Activated CD8-positive, alpha-beta memory T cell treated with anti-CD3 and anti-CD28 coated beads for 4 hours (primary cell): ENCODE results near the gene SART3.
A peak's percentile ranks its signal among the peaks of the same experiment; 100 is the strongest.
"Not testable (repeated sequence)": the region's sequence is repeated elsewhere in the genome, so short reads cannot be mapped to it uniquely, and the experiment has no call there.

Source experiments
- DNase-seq, 2 donors: peaks; one replicate each; pipeline ENCODE4 v3.0.0-alpha.2; 2020; ENCODE audit warnings: low read depth in 2 of 2

SART3 gene

DNA sequence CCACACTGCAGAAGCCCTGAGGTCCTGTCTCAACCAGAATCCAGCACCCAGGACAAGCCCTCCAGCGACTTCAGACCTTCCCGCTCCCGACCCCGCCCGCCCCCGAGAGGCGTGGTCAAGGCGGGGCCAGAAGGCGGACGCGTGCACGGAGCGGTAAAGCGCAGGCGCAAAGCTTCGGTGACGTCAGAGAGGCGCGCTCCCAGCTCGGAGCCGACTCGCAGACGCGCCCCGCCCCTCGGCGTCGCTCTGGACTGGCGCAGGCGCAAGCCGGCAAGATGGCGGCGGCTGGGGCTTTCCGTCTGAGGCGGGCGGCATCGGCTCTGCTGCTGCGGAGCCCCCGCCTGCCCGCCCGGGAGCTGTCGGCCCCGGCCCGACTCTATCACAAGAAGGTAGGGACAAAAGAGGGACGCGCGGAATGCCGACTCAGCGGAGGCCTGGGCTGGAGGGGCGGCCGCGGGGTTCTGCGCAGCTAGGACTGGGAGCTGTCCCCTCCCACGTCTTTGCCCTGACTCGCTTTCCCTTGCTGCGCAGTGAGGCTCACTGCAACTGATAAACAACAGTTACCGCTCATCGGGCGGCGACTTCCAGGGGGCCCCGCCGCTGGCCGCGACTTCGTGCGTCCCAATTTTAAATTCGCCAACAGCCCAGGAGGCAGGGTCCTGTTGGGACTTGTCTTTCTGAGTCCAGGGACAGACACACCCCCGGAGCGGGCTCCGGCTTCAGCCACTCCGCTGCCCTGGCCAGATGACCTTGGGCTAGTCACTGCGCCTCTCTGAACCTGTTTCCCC is 1.6 kb upstream of the SART3 start, which contains the start of gene ISCU:
Gene ISCU, plus strand, starts transcription at position 249 of the 788 bp plus-strand sequence. Its CDS starts 27 bp downstream, at position 276.
- DNase-seq: peak; percentile 97

- no peak for DNase-seq
Observed at GRCh38 chr12:108561852-108562347, 927 bp upstream of the SART3 start.

GRCh38 chr12:108560321-108560721 is 652 bp downstream of the SART3 start:
- no peak for DNase-seq

DNA sequence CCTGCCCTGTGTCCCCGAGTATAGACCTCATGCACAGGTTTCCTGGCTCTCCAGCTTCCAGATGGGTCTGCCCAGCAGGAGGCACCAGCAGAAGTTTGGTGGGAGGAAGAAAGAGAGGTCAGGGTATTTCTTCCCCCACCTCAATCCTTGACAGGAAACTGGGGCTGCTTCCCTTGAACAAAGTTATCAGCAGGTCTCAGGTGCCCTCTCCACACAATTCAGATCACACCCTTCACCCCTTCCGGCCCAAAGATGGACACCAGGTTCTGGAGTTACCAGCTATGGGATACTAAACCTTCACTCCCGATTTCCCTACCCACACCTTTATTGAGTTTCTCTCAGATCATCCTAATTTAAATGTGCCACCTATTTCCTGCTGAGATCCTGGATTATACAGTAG is 1.2 kb downstream of the SART3 start:
- DNase-seq: no peak

DNA sequence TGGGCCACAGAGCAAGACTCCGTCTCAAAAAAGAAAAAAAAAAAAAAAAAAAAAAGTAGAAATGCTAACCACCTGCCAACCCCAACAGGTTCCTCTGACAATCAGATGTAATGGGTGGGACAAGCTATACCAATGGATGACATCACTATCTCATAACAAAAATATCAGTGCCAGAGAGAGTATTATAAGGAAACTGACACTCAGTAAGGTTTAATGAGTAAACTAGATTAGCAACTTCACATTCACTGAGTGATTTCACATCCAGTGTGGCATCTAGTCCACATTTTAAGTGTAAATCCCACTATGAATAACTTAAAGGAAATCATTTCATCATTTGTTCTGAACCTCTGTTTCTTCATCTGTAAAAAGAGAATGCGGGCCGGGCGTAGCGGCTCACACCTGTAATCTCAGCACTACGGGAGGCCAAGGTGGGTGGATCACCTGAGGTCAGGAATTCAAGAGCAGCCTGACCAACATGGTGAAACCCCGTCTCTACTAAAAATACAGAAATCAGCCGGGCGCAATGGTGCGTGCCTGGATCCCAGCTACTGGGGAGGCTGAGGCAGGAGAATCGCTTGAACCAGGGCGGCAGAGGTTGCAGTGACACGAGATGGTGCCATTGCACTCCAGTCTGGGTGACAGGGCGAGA is 1.8 kb downstream of the SART3 start:
- DNase-seq: no peak

- DNase-seq: not testable (repeated sequence)
Observed at GRCh38 chr12:108555383-108555782, 5.6 kb downstream of the SART3 start.

DNA sequence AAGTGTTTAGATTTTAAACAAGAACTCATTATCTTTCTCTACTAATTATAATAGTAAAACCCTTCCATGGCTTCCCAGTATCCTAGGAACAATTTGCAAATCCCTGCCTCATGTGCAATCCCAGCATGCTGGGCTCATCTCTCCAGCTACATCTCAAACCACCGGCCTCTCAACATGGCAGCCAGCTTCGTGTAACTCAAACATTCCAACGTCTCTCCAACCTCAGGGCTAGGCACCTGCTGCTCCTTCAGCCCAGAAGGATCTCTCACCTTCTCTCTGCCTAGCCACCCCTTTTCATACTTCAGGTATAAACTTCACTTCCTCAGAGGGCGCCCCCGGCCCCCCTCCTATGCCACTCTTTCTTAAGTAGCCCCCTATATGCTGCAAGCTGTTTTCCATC is 7.2 kb downstream of the SART3 start:
- no peak for DNase-seq

DNA sequence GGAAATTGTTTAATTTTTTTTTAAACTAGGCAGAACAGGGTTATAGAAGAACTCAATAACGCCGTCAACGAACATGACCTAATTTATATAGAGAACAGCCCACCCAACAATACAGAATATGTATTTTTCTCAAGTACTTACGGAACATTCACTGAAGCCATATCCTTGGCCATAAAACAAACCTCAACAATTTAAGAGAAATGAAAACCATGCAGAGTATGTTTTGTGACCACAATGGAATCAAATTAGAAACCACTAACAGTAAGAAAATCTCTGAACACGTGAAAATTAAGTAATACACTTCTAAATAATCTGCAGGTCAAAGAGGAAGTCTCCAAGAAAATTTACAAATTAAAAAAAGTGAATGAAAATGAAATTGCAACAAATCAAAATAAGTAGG is 9.4 kb downstream of the SART3 start:
- DNase-seq: no peak

DNA sequence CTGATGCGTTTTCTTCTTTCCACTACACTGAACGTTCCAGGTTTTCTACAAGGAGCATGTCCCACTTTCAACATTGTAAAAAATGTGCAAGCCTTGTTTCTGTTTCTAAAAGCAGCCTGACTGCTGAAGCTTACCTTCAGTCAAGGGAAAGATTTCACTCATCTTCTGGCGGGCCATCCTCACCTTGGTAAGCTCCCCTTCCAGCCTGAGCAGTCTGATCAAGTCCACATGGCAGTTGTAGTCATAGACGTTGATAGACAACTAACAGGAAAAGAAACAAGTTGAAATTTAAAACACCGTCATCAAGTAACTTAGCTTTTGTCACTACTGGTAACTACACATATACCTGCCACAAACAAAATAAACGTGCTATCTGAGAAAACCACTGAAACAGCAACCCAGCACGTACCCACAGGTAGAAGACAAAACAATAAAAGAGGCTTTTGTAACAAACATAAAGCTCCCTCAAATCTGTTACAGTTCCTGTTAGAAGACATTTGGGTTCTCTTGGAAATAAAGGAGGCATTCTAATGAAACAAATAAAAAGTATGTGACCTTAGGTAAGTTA is 11.9 kb downstream of the SART3 start:
- no peak for DNase-seq

DNA sequence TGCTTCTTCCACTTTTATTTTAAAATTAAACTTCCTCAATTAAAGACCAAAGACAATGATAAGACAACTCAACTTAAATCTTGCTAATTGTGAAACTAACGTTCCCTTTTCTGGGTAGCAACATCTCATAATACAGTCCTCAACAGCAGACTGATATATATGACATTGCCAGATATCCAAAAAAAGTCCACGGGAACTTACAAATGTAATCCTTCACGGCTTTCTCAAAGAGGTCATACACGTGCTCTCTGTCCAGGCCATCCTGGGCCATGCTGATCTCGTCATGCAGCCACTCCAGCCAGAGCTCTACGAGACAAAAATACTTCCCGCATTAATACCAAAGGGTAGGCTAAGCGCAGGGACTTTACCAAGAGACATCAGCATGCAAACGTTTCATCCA is 13.3 kb downstream of the SART3 start:
- DNase-seq: no peak

GRCh38 chr12:108543652-108544051 is 17.3 kb downstream of the SART3 start:
- DNase-seq: no peak

DNA sequence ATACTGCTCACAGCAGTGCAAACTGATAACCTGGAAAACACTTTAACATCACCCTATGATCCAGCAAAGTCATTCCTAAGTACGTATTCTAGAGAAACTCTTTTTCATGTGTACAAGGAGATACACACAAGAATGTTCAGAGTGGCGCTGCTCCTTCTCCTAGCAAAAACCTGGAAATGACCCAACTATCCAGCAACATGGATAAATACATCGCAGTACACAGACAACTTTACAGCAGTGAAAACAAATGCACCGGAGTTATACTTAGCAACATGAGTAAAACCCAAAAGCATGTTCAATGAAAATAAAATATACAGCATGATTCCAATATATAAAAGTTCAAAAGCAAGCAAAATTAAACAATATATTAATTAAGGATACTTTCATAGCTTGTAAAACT is 18.7 kb downstream of the SART3 start:
- no peak for DNase-seq

DNA sequence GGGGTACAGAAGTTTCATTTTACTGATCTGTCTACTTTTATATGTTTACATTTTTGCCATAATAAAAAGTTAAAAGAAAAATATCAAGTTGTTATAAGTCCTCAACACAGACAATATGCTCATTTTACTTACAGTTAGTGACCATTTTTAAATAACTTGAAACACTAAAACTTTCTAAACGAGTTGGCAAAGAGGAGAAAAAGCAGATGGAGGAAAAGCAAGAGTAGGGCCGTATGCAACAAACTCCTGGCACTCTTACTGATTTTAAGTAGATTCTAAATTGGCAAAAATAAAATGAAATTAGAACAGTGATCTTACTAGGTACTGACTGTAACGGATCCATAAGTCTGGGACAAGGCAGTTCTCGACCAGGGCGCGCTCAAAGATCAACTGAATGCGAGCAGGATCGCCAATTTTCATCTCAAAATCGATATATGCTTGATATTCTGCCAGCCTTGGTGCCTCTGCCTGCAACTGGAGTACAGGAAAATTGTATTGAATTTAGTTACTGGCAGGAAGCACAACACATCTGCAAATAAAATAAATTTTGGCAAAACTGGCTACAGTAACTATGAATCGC is 22.3 kb downstream of the SART3 start:
- no peak for DNase-seq

GRCh38 chr12:108538146-108538545 is 22.8 kb downstream of the SART3 start:
- DNase-seq: no peak

DNA sequence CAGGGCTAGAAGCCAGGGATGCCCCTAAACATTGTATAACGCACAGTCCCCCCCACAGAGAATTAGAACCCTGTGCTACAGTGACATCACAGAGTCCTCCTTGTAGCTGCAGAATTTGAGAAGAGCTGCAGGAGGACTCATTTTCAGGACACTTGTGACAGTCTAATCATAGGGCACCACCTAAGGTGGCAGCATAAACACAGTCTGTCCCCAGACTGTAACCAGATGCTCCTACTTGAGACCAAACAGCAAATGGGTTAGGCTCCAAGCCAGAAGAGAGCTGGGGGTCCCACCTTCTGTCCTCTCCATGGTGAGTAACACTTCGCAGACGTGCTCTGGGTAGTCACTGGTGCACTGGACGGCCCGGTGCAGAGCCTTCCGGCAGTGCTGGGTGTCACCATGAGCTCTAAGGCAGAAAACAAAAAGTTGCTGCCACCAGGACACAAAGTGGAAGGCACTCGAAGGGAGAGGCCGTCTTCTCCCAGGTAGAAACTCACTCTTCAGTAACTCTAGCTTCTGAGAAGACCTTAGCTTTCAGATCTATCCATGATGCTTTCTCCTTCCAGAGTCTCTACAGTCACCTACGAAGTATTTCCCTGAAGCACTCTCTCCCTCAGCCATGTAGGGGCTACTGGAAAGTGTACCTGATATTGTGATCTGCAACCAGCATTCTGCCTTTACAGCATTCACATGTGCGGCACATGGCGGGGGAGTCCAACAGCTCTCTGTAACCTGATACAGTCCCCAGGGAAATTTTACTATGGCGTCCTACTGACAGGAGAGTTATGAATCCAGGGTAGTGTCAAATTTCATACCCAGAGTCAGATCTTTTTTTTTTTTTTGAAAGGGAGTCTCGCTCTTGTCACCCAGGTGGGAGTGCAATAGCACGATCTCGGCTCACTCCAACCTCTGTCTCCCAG is 28.8 kb downstream of the SART3 start:
- DNase-seq: no peak

DNA sequence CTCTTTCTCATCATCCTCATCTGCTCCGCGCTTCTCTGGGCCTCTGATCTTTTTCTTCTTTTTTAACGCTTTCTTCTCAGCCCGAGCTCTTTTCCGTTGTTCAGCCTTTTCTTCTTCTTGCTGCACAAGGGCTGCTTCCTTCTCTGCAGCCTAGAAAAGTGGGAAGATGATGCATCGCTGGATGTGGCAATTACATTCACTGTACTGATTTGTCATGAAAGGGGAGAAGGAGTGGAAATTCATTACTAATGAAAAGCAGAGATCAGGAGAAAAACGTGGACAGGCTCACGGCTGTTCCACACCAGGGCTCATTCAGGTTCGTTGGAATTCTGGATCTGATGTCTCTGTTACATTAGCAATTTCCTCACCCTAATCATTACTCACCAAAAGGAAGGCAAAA is 30.8 kb downstream of the SART3 start:
- DNase-seq: no peak

- no peak for DNase-seq
Observed at GRCh38 chr12:108527166-108527496, 33.8 kb downstream of the SART3 start.

DNA sequence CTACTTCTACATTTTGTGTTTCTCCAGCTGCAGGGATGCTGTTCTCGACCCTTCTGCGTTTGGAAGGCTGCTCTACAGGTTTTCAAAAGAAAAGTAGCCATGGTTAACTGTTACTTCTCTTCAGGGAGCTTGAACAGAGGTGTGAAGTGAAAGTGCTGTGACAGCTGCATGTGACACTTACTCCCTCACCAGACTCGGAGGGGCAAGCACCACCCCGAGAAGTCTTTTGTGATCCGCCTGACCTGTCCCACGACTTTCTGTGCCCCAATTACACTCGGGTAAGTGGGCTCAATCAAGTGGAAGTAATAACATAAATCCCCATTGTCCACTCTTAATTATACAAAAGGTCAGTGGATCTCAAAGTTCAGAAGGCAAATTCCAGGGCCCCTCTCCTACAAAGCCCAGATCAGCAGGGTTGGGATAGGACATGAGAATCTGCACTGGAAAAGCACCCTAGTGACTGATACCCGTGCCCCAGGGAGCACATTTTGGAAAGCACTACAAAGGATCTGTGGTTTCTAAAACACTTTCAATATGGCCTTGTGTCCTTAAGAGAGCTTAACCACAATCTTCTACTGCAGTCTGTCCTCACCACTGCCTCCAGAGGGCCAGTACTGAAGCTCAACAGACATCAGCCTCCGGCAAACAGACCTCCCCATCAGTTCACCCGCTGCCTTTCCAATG is 34.3 kb downstream of the SART3 start:
- DNase-seq: no peak

DNA sequence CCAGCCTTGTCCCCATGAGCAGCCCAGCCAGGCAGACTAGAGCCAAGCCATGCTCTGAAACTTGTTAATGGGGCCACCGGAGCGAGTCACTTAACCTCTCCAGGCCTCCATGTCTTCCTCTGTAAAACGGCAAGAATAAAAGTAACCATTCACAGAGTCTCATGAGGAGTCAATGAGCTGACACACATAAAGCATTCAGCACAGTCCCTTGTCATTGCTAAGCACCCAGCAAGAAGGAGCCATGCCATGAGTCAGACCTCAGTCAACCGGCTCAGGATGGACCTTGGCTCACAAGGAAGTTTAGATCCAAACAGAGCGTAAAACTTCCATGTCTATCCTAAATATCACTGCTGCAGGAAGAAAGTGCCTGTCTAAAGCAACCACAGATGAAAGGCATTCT is 35.3 kb downstream of the SART3 start:
- DNase-seq: no peak

- no peak for DNase-seq
Observed at GRCh38 chr12:108523365-108523764, 37.6 kb downstream of the SART3 start.

- DNase-seq: no peak
Observed at GRCh38 chr12:108519558-108519957, 41.4 kb downstream of the SART3 start.
